GM23338 (cell line): ENCODE data around the gene RUNDC3A. TPM values are rescaled to one million over a fixed set of nuclear protein-coding genes. Genes with fewer than 3 reads are reported as not detected.

ENCODE experiments used
- ATAC-seq: fragments of 200-7000 bp; cut with Tn5 transposase; 3 replicates; pipeline ENCODE4 v1.9.1; 2020
- DNase-seq: peaks from one replicate; pipeline ENCODE4 v3.0.0-alpha.2; 2015; ENCODE audit warnings: low spot score
- H2AFZ ChIP-seq: fragments of 200-600 bp; sonication (generic); 2 replicates; pipeline ENCODE4 v1.8.0; 2016; ENCODE audit warnings: antibody characterized with exemption, mild to moderate bottlenecking, moderate library complexity
- H3F3A ChIP-seq: fragments of 200-600 bp; sonication (generic); replicated peaks from 2 replicates; pipeline ENCODE4 v1.8.0; 2017; ENCODE audit warnings: antibody characterized with exemption, mixed run types, low read depth
- H3K27ac ChIP-seq: fragments of 200-600 bp; sonication (generic); 2 replicates; pipeline ENCODE4 v1.6.1; 2016; ENCODE audit warnings: low read depth
- H3K27me3 ChIP-seq: fragments of 200-600 bp; sonication (generic); 2 replicates; pipeline ENCODE4 v1.8.0; 2016; ENCODE audit warnings: mild to moderate bottlenecking, mixed run types, moderate library complexity; ENCODE audit not compliant: insufficient read depth
- H3K36me3 ChIP-seq: fragments of 200-600 bp; sonication (generic); 2 replicates; pipeline ENCODE4 v1.8.0; 2016; ENCODE audit warnings: mild to moderate bottlenecking; ENCODE audit not compliant: insufficient read depth
- H3K4me1 ChIP-seq: fragments of 200-600 bp; sonication (generic); 2 replicates; pipeline ENCODE4 v1.8.0; 2016; ENCODE audit warnings: mild to moderate bottlenecking, moderate library complexity; ENCODE audit not compliant: insufficient read depth
- H3K4me2 ChIP-seq: fragments of 200-600 bp; sonication (generic); 2 replicates; pipeline ENCODE4 v1.7.1; 2017; ENCODE audit warnings: mixed run types
- H3K4me3 ChIP-seq: fragments of 200-600 bp; sonication (generic); 2 replicates; pipeline ENCODE4 v1.6.1; 2016; ENCODE audit warnings: mixed run types
- H3K79me2 ChIP-seq: fragments of 200-600 bp; sonication (generic); replicated peaks from 2 replicates; pipeline ENCODE4 v1.8.0; 2017; ENCODE audit warnings: mild to moderate bottlenecking; ENCODE audit not compliant: insufficient read depth
- H3K9me2 ChIP-seq: fragments of 200-600 bp; sonication (generic); 2 replicates; pipeline ENCODE4 v1.8.0; 2017; ENCODE audit not compliant: insufficient read depth
- H4K20me1 ChIP-seq: fragments of 200-600 bp; sonication (generic); replicated peaks from 2 replicates; pipeline ENCODE4 v1.8.0; 2017; ENCODE audit warnings: mild to moderate bottlenecking; ENCODE audit not compliant: insufficient read depth
- H3K27ac Mint-ChIP-seq: 2 replicates; pipeline ENCODE4 v1.8.0; 2020; ENCODE audit warnings: inconsistent platforms, mild to moderate bottlenecking, moderate library complexity, mixed read lengths
- H3K27me3 Mint-ChIP-seq: 3 replicates; pipeline ENCODE4 v1.8.0; 2022; ENCODE audit warnings: low read depth, mild to moderate bottlenecking, moderate library complexity, mixed read lengths, inconsistent platforms; ENCODE audit not compliant: insufficient read depth, poor library complexity
- H3K36me3 Mint-ChIP-seq: 3 replicates; pipeline ENCODE4 v1.8.0; 2021; ENCODE audit warnings: low read depth, mild to moderate bottlenecking, inconsistent platforms, moderate library complexity, mixed read lengths
- H3K4me1 Mint-ChIP-seq: 3 replicates; pipeline ENCODE4 v1.8.0; 2020; ENCODE audit warnings: mild to moderate bottlenecking, inconsistent platforms, mixed read lengths
- H3K4me3 Mint-ChIP-seq: 3 replicates; pipeline ENCODE4 v1.8.0; 2021; ENCODE audit warnings: moderate library complexity, mild to moderate bottlenecking, inconsistent platforms, mixed read lengths
- H3K9me3 Mint-ChIP-seq: 3 replicates; pipeline ENCODE4 v1.8.0; 2020; ENCODE audit warnings: moderate library complexity, mild to moderate bottlenecking, inconsistent platforms, mixed read lengths
- CREB1 ChIP-seq: fragments of 250-450 bp; sonication (Bioruptor Pico); IDR thresholded peaks from 2 replicates; pipeline ENCODE4 v1.5.0; 2020; ENCODE audit warnings: low read depth, mild to moderate bottlenecking, moderate library complexity
- EZH2 ChIP-seq: fragments of 200-600 bp; sonication (generic); IDR thresholded peaks from one replicate; pipeline ENCODE4 v1.8.0; 2017; ENCODE audit warnings: antibody characterized with exemption, mild to moderate bottlenecking, low read depth; ENCODE audit not compliant: unreplicated experiment
- EZH2phosphoT487 ChIP-seq: fragments of 200-600 bp; sonication (generic); IDR thresholded peaks from one replicate; pipeline ENCODE4 v1.8.1; 2018; ENCODE audit warnings: antibody characterized with exemption; ENCODE audit not compliant: unreplicated experiment
- JUNB ChIP-seq: IDR thresholded peaks from one replicate; pipeline ENCODE4 v1.6.1; 2016; ENCODE audit warnings: antibody characterized with exemption; ENCODE audit not compliant: unreplicated experiment
- NANOG ChIP-seq: IDR thresholded peaks from 2 replicates; pipeline ENCODE4 v1.6.1; 2016; ENCODE audit warnings: antibody characterized with exemption, borderline replicate concordance
- POLR2AphosphoS5 ChIP-seq: IDR thresholded peaks from 2 replicates; pipeline ENCODE4 v1.6.1; 2016; ENCODE audit warnings: antibody characterized with exemption, low read depth
- REST ChIP-seq: IDR thresholded peaks from one replicate; pipeline ENCODE4 v1.6.1; 2018; ENCODE audit warnings: antibody characterized with exemption; ENCODE audit not compliant: unreplicated experiment
- STAT1 ChIP-seq: IDR thresholded peaks from one replicate; pipeline ENCODE4 v1.6.1; 2016; ENCODE audit warnings: antibody characterized with exemption; ENCODE audit not compliant: unreplicated experiment
- ZNF114 ChIP-seq: fragments of 250-450 bp; sonication (Bioruptor Pico); IDR thresholded peaks from 2 replicates; pipeline ENCODE4 v1.5.0; 2020; ENCODE audit warnings: mild to moderate bottlenecking, moderate library complexity
- ZNF331 ChIP-seq: fragments of 250-450 bp; sonication (Bioruptor Pico); IDR thresholded peaks from 2 replicates; pipeline ENCODE4 v1.5.0; 2020; ENCODE audit warnings: low read depth, mild to moderate bottlenecking, moderate library complexity
- polyA plus RNA-seq: library from polyadenylated mRNA; unstranded; fragments of >200 nt; fragmentation: Nextera tagmentation; extraction: Ambion mirVana; gene quantifications from 2 replicates; pipeline ENCODE4 v1.2.1, GENCODE V29; 2016
- total RNA-seq: library from RNA; depleted of rRNA; stranded (reverse); fragments of >200 nt; shearing (Covaris generic); gene quantifications from 2 replicates; pipeline ENCODE4 v1.2.3, GENCODE V29; 2014
- TF ChIP-seq, protein P1 (sequence below), 2 experiments: fragments of 200-600 bp in 1 of 2; sonication (generic) in 1 of 2; conservative IDR thresholded peaks; 2 replicates each; pipeline versions ENCODE4 v1.5.1 to v1.6.1; 2016 to 2017; ENCODE audit warnings: antibody characterized with exemption in 2 of 2, low read depth in 2 of 2, mild to moderate bottlenecking in 2 of 2, moderate library complexity in 1 of 2

RUNDC3A gene
- total and polyA plus RNA-seq, 2 experiments from 2014 or later, result 3.7 to 5.5 TPM

DNA sequence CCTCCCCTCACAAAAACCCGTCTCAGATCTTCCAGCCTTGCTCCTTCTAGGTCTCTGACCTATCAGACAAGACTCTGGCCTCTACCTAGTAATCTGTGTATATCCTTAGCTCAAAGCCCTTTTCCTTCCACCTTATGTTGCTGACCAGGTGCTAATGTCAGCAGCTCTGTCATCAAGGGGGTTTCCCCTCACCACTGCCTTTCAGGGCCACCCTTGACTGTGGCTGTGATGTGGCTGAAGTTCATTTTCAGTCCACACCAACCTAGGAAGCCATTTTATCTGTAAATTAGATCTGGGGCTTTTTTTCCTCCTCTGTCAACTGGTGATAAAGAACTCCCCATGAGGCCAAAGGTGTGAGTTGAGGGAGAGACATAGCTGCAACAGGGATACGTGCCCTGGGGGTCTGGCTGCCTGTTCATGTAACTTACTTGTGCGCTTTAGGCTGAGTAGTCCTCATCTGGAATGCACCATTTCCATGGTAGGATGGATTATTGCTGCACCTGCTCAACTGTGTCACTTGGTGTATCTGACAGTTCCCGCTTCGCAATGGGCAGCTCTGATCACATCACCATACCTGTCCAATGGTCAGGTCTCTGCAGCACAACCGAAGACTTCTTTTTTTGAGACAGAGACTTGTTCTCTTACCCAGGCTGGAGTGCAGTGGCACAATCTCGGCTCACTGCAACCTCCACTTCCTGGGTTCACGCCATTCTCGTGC is 14.7 kb upstream of the RUNDC3A start (continued):
- no peak for TF ChIP-seq NANOG

DNA sequence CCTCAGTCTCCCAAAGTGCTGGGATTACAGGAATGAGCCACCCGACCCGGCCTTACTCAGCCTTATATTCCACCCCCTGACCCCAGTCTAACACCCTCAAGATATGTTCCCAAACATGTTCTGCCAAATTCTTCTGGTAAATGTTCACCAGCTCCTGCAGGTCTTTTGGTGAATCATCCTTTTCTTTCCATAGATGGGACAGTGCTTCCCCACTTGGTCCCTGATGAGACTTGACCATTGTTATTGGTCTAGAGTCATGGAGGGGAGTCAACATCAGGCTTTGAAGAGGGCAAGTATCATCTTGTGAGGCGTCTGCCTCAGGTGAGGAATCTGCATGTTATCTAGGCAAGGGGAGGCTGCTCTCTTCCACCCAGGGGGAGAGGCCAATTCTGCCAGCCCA is 10.4 kb upstream of the RUNDC3A start:
- Mint-ChIP-seq H3K27me3 (peaks cover 3% of the 10 kb centered on the region), H3K9me3 (no peaks in the 10 kb centered on the region), H3K4me1 (peaks cover 4% of the 10 kb centered on the region; the same call in 2 of the 3 replicates), H3K4me3 (no peak overlapping the region), H3K36me3 (no peaks in the 10 kb centered on the region), H3K27ac (peak overlapping the region; percentile 54; the same call in 1 of the 2 replicates)
- ATAC-seq, result peak; percentile 44; the same call in 1 of the 3 replicates
- no peak overlapping the region for H3K4me2 ChIP-seq
- no peaks in the 10 kb centered on the region for H3F3A ChIP-seq
- DNase-seq, result no peak
- no peaks in the 10 kb centered on the region for H4K20me1 ChIP-seq
- no peaks in the 10 kb centered on the region for H3K9me2 ChIP-seq
- H3K4me1 ChIP-seq, result no peaks in the 10 kb centered on the region
- H3K36me3 ChIP-seq, result no peaks in the 10 kb centered on the region
- no peak overlapping the region for H2AFZ ChIP-seq
- no peak overlapping the region for H3K27ac ChIP-seq
- TF ChIP-seq EZH2, result no peak
- no peaks in the 10 kb centered on the region for H3K27me3 ChIP-seq
- no peaks in the 10 kb centered on the region for H3K79me2 ChIP-seq
- no peak overlapping the region for H3K4me3 ChIP-seq

- H2AFZ ChIP-seq, result no peak overlapping the region
- H3K36me3 ChIP-seq, result no peaks in the 10 kb centered on the region
- H3K27ac ChIP-seq, result no peak overlapping the region
- Mint-ChIP-seq H3K27me3 (peaks cover 12% of the 10 kb centered on the region), H3K4me1 (peaks cover 14% of the 10 kb centered on the region), H3K9me3 (no peaks in the 10 kb centered on the region; the same call in 2 of the 3 replicates), H3K4me3 (no peak overlapping the region), H3K27ac (no peak overlapping the region), H3K36me3 (no peaks in the 10 kb centered on the region)
- peaks cover 12% of the 10 kb centered on the region; the same call in 1 of the 2 replicates for H3F3A ChIP-seq
- DNase-seq, result no peak
- H3K4me1 ChIP-seq, result peaks cover 17% of the 10 kb centered on the region; the same call in 1 of the 2 replicates
- no peak overlapping the region for H3K4me3 ChIP-seq
- ATAC-seq, result no peak
- TF ChIP-seq POLR2AphosphoS5 (no peak), JUNB (no peak), STAT1 (no peak), REST (no peak), CREB1 (CRISPR knock-in tag) (no peak), ZNF114 (CRISPR knock-in tag) (no peak), EZH2phosphoT487 (no peak), NANOG (no peak), EZH2 (no peak), ZNF331 (no peak)
- TF ChIP-seq, protein P1, sequence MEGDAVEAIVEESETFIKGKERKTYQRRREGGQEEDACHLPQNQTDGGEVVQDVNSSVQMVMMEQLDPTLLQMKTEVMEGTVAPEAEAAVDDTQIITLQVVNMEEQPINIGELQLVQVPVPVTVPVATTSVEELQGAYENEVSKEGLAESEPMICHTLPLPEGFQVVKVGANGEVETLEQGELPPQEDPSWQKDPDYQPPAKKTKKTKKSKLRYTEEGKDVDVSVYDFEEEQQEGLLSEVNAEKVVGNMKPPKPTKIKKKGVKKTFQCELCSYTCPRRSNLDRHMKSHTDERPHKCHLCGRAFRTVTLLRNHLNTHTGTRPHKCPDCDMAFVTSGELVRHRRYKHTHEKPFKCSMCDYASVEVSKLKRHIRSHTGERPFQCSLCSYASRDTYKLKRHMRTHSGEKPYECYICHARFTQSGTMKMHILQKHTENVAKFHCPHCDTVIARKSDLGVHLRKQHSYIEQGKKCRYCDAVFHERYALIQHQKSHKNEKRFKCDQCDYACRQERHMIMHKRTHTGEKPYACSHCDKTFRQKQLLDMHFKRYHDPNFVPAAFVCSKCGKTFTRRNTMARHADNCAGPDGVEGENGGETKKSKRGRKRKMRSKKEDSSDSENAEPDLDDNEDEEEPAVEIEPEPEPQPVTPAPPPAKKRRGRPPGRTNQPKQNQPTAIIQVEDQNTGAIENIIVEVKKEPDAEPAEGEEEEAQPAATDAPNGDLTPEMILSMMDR (conservative IDR thresholded peaks at IDR 0.05; ENCODE audit: low read depth in 2 of 2), result no peak
- H3K4me2 ChIP-seq, result no peak overlapping the region
- H3K79me2 ChIP-seq, result no peaks in the 10 kb centered on the region
- H3K27me3 ChIP-seq, result no peaks in the 10 kb centered on the region
- no peaks in the 10 kb centered on the region for H4K20me1 ChIP-seq
- H3K9me2 ChIP-seq, result no peaks in the 10 kb centered on the region
Observed at GRCh38 chr17:44304651-44305050, 3.8 kb upstream of the RUNDC3A start.
